GM13977 (cell line): ENCODE measurements around the gene MCM3AP.
"Not testable (repeated sequence)": the region's sequence is repeated elsewhere in the genome, so short reads cannot be mapped to it uniquely, and the experiment has no call there.

Experiments used
- DNase-seq: peaks from one replicate; pipeline ENCODE4 v3.0.0; 2012; ENCODE audit warnings: low spot score
- in situ Hi-C: fragments of 300-500 bp; cut with MboI; formaldehyde crosslinking; loops from one replicate; pipeline ENCODE4 v1.12.0; 2022; ENCODE audit warnings: low sequenced_read_pairs, low pct_unique_long_range_greater_than_20kb, mixed read lengths, inconsistent platforms; ENCODE audit not compliant: unreplicated experiment
- TF ChIP-seq, protein P1 (sequence below): IDR thresholded peaks from 2 replicates; pipeline ENCODE4 v1.5.1; 2012; ENCODE audit warnings: mild to moderate bottlenecking, control low read depth; ENCODE audit not compliant: insufficient read depth; ENCODE audit errors: extremely low read depth, missing control alignments

MCM3AP gene

DNA sequence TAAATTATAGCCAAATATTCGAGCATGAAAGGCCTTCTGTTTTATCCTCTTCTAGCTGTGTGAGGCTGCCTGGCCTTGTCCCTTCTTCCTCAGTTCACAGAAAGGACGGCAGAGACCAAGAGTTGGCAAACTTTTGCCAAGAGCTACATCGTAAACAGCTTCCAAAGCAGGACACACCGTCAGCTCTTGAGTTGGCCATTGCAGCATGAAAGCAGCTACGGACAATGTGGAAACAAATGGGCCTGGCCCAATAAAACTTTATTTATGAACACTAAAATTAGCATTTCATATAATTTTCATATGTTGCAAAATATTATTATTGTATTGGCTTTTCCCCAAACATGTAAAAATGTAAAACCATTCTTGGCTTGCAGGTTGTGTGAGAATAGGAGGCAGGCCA lies 27.5 kb upstream of the MCM3AP start:
- TF ChIP-seq, protein P1, sequence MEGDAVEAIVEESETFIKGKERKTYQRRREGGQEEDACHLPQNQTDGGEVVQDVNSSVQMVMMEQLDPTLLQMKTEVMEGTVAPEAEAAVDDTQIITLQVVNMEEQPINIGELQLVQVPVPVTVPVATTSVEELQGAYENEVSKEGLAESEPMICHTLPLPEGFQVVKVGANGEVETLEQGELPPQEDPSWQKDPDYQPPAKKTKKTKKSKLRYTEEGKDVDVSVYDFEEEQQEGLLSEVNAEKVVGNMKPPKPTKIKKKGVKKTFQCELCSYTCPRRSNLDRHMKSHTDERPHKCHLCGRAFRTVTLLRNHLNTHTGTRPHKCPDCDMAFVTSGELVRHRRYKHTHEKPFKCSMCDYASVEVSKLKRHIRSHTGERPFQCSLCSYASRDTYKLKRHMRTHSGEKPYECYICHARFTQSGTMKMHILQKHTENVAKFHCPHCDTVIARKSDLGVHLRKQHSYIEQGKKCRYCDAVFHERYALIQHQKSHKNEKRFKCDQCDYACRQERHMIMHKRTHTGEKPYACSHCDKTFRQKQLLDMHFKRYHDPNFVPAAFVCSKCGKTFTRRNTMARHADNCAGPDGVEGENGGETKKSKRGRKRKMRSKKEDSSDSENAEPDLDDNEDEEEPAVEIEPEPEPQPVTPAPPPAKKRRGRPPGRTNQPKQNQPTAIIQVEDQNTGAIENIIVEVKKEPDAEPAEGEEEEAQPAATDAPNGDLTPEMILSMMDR, result no peak
- DNase-seq, result no peak
- in situ Hi-C loops, result no loop called here

DNA sequence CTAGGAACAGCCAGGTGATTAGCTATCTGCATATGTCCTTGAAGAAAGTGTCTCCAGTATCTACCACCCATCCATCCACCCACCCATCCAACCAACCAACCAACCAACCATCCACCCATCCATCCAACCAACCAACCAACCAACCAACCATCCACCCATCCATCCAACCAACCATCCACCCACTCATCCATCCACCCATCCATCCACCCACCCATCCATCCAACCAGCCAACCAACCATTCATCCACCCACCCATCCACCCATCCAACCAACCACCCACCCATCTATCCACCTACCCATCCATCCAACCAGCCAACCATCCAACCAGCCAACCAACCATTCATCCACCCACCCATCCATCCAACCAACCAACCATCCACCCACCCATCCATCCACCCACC lies 26.2 kb upstream of the MCM3AP start:
- in situ Hi-C loops, result no loop called here
- TF ChIP-seq, protein P1, result no peak
- DNase-seq, result no peak

DNA sequence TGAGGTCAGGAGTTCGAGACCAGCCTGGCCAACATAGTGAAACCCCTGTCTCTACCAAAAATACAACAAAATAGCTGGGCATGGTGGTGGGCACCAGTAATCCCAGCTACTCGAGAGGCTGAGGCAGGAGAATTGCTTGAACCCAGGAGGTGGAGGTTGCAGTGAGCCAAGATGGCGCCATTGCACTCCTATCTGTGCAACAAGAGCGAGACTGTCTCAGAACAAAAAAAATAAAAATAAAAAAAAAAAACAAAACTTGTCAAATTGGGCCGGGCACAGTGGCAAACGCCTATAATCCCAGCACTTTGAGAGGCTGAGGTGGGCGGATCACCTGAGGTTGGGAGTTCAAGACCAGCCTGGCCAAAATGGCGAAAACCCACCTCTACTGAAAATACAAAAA lies 24.8 kb upstream of the MCM3AP start:
- DNase-seq, in situ Hi-C loops: not testable (repeated sequence)

GRCh38 chr21:46308431-46308830 lies 23.0 kb upstream of the MCM3AP start:
- in situ Hi-C loops, result no loop called here
- DNase-seq, result no peak
- TF ChIP-seq, protein P1, result no peak

DNA sequence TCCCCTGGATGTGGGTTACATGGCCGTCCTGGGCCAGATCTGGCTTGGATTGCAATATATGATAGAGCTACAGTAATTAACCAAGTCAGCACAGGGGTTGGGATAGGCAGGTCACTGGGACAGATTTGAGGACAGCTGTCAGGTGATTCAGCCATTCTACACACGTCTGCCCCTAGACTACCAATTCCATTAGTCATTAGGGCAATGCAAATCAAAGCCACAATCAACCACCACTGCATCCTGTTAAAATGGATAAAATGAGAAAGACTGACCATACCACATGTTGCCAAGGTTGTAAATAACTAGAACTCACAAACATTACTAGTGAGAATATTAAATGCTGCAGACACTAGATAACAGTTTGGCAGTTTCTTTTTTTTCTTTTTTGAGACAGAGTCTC lies 22.2 kb upstream of the MCM3AP start:
- no peak for DNase-seq
- in situ Hi-C loops, result no loop called here
- TF ChIP-seq, protein P1, result no peak

GRCh38 chr21:46304955-46305354 lies 19.5 kb upstream of the MCM3AP start:
- TF ChIP-seq, protein P1, result no peak
- DNase-seq, result no peak
- in situ Hi-C loops, result no loop called here

DNA sequence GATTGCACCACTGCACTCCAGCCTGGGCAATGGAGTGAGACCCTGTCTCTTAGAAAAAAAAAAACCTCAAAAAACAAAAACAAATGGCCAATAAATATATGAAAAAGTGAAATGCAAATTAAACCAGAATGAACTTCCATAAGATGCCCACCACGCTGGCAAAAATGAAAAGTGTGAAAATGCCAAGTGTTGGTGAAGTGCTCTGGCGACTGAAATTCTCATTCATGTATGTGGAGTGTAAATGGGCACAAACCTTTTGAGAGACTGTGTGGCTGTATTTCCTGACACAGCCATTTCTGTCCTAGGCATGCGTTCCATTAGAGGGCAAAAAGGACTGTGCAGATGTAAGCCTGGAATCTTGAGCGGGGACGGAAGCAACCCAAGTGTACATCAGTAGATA lies 19.0 kb upstream of the MCM3AP start:
- TF ChIP-seq, protein P1, result no peak
- no peak for DNase-seq
- in situ Hi-C loops, result no loop called here
